Mesenchymal stem cell (in vitro differentiated cells and primary cell): ENCODE measurements around the gene IFNA1. TPM values are rescaled to one million over a fixed set of nuclear protein-coding genes. Genes with fewer than 3 reads are reported as not detected.
A peak's percentile ranks its signal among the peaks of the same experiment; 100 is the strongest.

ENCODE experiments used
- DNase-seq: peaks from one replicate; pipeline ENCODE4 v3.0.0-alpha.2; 2013
- H2AFZ ChIP-seq: one replicate; pipeline ENCODE4 v1.6.1; 2013; ENCODE audit warnings: low read depth, mild to moderate bottlenecking, control low read depth, inconsistent platforms, low read length, moderate library complexity
- H2AK5ac ChIP-seq: 2 replicates; pipeline ENCODE4 v1.6.1; 2013; ENCODE audit warnings: low read length, moderate library complexity, mild to moderate bottlenecking, inconsistent platforms; ENCODE audit not compliant: severe bottlenecking
- H2BK120ac ChIP-seq: one replicate; pipeline ENCODE4 v1.6.1; 2013; ENCODE audit warnings: low read depth, mild to moderate bottlenecking, inconsistent platforms, low read length, moderate library complexity
- H2BK12ac ChIP-seq, 2 experiments: one replicate each; pipeline ENCODE4 v1.6.1; 2013; ENCODE audit warnings: inconsistent platforms in 2 of 2, low read length in 2 of 2, mild to moderate bottlenecking in 2 of 2, moderate library complexity in 2 of 2, control low read depth in 1 of 2
- H2BK15ac ChIP-seq: one replicate; pipeline ENCODE4 v1.6.1; 2013; ENCODE audit warnings: mild to moderate bottlenecking, low read depth, inconsistent platforms; ENCODE audit not compliant: poor library complexity, severe bottlenecking
- H2BK5ac ChIP-seq: 2 replicates; pipeline ENCODE4 v1.6.1; 2013; ENCODE audit warnings: low read depth, mild to moderate bottlenecking, low read length, control low read depth, inconsistent platforms; ENCODE audit not compliant: poor library complexity, severe bottlenecking
- H3K14ac ChIP-seq, 2 experiments: one replicate each; pipeline ENCODE4 v1.6.1; 2013; ENCODE audit warnings: inconsistent platforms in 2 of 2, low read length in 2 of 2, control low read depth in 1 of 2, mild to moderate bottlenecking in 1 of 2, moderate library complexity in 1 of 2
- H3K18ac ChIP-seq, 2 experiments: one replicate each; pipeline ENCODE4 v1.6.1; 2013; ENCODE audit warnings: inconsistent platforms in 2 of 2, low read length in 2 of 2, control low read depth in 1 of 2, low read depth in 1 of 2, mild to moderate bottlenecking in 1 of 2
- H3K23ac ChIP-seq, 2 experiments: one replicate each; pipeline ENCODE4 v1.6.1; 2013; ENCODE audit warnings: inconsistent platforms in 2 of 2, low read length in 2 of 2, mild to moderate bottlenecking in 2 of 2, moderate library complexity in 2 of 2, control low read depth in 1 of 2
- H3K27ac ChIP-seq: 2 replicates; pipeline ENCODE4 v1.5.1; 2013; ENCODE audit warnings: mild to moderate bottlenecking, moderate library complexity, low read length, control low read depth, inconsistent platforms; ENCODE audit not compliant: poor library complexity, severe bottlenecking
- H3K27me3 ChIP-seq, 2 experiments: 2 replicates each; pipeline versions ENCODE4 v1.6.1 to v1.7.0; 2013; ENCODE audit warnings: low read length in 2 of 2, mild to moderate bottlenecking in 2 of 2, moderate library complexity in 2 of 2, control low read depth in 1 of 2, inconsistent platforms in 1 of 2; ENCODE audit not compliant: control insufficient read depth in 1 of 2, insufficient read depth in 1 of 2
- H3K36me3 ChIP-seq, 2 experiments: 2 replicates each; pipeline versions ENCODE4 v1.6.1 to v1.7.0; 2013; ENCODE audit warnings: low read length in 2 of 2, control low read depth in 1 of 2, inconsistent platforms in 1 of 2, low read depth in 1 of 2, mild to moderate bottlenecking in 1 of 2; ENCODE audit not compliant: insufficient read depth in 2 of 2, control insufficient read depth in 1 of 2
- H3K4ac ChIP-seq, 2 experiments: one replicate each; pipeline ENCODE4 v1.6.1; 2013; ENCODE audit warnings: inconsistent platforms in 2 of 2, low read length in 2 of 2, mild to moderate bottlenecking in 2 of 2, moderate library complexity in 2 of 2, control low read depth in 1 of 2, low read depth in 1 of 2
- H3K4me1 ChIP-seq: 2 replicates; pipeline ENCODE4 v1.6.1; 2013; ENCODE audit warnings: low read depth, low read length, control low read depth; ENCODE audit not compliant: control insufficient read depth, insufficient read depth
- H3K4me2 ChIP-seq: 2 replicates; pipeline ENCODE4 v1.6.1; 2013; ENCODE audit warnings: low read length, mild to moderate bottlenecking, inconsistent platforms; ENCODE audit not compliant: poor library complexity, severe bottlenecking
- H3K4me3 ChIP-seq, 2 experiments: 2 replicates each; pipeline versions ENCODE4 v1.5.1 to v1.7.0; 2013; ENCODE audit warnings: low read length in 2 of 2, mild to moderate bottlenecking in 2 of 2, control low read depth in 1 of 2, low read depth in 1 of 2; ENCODE audit not compliant: insufficient read depth in 1 of 2
- H3K79me1 ChIP-seq: replicated peaks from 2 replicates; pipeline ENCODE4 v1.6.1; 2013; ENCODE audit warnings: mild to moderate bottlenecking, control low read depth, low read length, inconsistent platforms; ENCODE audit not compliant: poor library complexity, severe bottlenecking
- H3K9ac ChIP-seq: 2 replicates; pipeline ENCODE4 v1.7.0; 2013; ENCODE audit warnings: mild to moderate bottlenecking, low read length, moderate library complexity
- H3K9me3 ChIP-seq: 2 replicates; pipeline ENCODE4 v1.7.0; 2013; ENCODE audit warnings: mild to moderate bottlenecking, low read length; ENCODE audit not compliant: control insufficient read depth
- H4K8ac ChIP-seq: one replicate; pipeline ENCODE4 v1.6.1; 2013; ENCODE audit warnings: inconsistent platforms, mild to moderate bottlenecking, low read length, moderate library complexity
- H4K91ac ChIP-seq: one replicate; pipeline ENCODE4 v1.6.1; 2013; ENCODE audit warnings: mild to moderate bottlenecking, low read length, inconsistent platforms
- WGBS: methylation state at CpG from one replicate; pipeline ENCODE4 v1.1.7; 2013; ENCODE audit warnings: mixed read lengths; 5-methylcytosine and 5-hydroxymethylcytosine counted together
- polyA plus RNA-seq, 2 experiments: library from polyadenylated mRNA; stranded (reverse); fragments of 200-250 nt; gene quantifications; one replicate each; pipeline ENCODE4 v1.2.3, GENCODE V29; 2013

The IFNA1 gene
- polyA plus RNA-seq (2013, experiment 1 of 2), result not detected
- not detected for polyA plus RNA-seq (2013, experiment 2 of 2)

DNA sequence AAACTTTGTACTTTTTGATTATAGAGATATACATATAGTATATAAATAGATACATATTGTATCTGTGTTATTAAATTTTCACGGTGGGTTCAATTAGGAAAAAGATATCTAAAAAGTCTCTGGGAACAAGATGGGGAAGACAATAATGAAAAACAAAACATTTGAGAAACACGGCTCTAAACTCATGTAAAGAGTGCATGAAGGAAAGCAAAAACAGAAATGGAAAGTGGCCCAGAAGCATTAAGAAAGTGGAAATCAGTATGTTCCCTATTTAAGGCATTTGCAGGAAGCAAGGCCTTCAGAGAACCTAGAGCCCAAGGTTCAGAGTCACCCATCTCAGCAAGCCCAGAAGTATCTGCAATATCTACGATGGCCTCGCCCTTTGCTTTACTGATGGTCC is at the start of gene IFNA1:
TSS of gene IFNA1 (plus strand) at position 301 of the 400 bp plus-strand sequence. CDS start at position 370, 69 bp downstream.
- DNase-seq, result no peak
- WGBS, result 97% methylated on average over 2 of the region's 4 CpGs
- H3K9ac ChIP-seq, result no peak within 1 kb of the TSS

DNA sequence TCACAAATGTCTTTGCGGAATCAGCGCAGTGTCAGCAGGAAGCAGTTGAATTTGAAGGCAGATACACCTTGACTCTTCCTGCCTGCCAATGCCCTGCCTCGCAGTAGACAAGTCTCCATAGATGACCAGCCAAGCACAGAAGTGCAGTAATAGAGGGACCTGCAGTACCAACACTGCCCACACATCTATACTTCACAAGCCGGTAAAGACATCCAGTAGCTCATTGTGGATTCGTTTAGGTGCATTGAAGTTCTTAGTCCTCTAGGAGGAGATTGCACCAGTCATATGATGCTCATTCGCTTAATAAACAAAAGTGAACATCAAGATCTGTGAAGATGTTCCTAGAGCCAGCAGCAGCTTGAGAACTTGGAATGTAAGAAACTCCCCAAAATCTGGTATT is 48.0 kb upstream of the IFNA1 start:
- Histone ChIP-seq H3K9ac (no peak overlapping the region), H3K4me3 (no peak overlapping the region), H2AFZ (no peak overlapping the region), H2BK15ac (peak overlapping the region; percentile 3), H3K4me2 (no peak overlapping the region), H3K36me3 (no peaks in the 10 kb centered on the region), H3K27me3 (peaks cover 4 to 20% of the 10 kb centered on the region in 2 experiments), H4K91ac (no peak overlapping the region), H2BK5ac (no peak overlapping the region), H3K9me3 (no peaks in the 10 kb centered on the region), H3K14ac (no peak overlapping the region), H2BK120ac (no peak overlapping the region), H3K79me1 (no peaks in the 10 kb centered on the region), H2BK12ac (no peak overlapping the region), H4K8ac (no peak overlapping the region), H3K23ac (no peak overlapping the region), H3K27ac (no peak overlapping the region), H3K4ac (no peak overlapping the region), H3K18ac (no peak overlapping the region), H3K4me1 (peaks cover 3% of the 10 kb centered on the region), H2AK5ac (no peak overlapping the region)
- WGBS, result 78% methylated on average over 6 of the region's 6 CpGs
- DNase-seq, result peak; percentile 33

More for the DNA sequence above, at the start of gene IFNA1:
- Histone ChIP-seq H3K79me1 (no peaks in the 10 kb centered on the region), H4K8ac (no peak within 1 kb of the TSS), H2BK5ac (no peak within 1 kb of the TSS), H3K36me3 (no peaks in the 10 kb centered on the region), H3K9me3 (no peaks in the 10 kb centered on the region), H3K27me3 (no peaks in the 10 kb centered on the region), H3K4me3 (no peak within 1 kb of the TSS), H2BK15ac (no peak within 1 kb of the TSS), H2BK120ac (no peak within 1 kb of the TSS), H3K4me2 (no peak within 1 kb of the TSS), H2AFZ (no peak within 1 kb of the TSS), H3K14ac (no peak within 1 kb of the TSS), H2BK12ac (no peak within 1 kb of the TSS), H3K4ac (no peak within 1 kb of the TSS), H2AK5ac (no peak within 1 kb of the TSS), H3K18ac (no peak within 1 kb of the TSS), H3K23ac (no peak within 1 kb of the TSS), H4K91ac (no peak within 1 kb of the TSS), H3K27ac (no peak within 1 kb of the TSS), H3K4me1 (no peaks in the 10 kb centered on the region)

DNA sequence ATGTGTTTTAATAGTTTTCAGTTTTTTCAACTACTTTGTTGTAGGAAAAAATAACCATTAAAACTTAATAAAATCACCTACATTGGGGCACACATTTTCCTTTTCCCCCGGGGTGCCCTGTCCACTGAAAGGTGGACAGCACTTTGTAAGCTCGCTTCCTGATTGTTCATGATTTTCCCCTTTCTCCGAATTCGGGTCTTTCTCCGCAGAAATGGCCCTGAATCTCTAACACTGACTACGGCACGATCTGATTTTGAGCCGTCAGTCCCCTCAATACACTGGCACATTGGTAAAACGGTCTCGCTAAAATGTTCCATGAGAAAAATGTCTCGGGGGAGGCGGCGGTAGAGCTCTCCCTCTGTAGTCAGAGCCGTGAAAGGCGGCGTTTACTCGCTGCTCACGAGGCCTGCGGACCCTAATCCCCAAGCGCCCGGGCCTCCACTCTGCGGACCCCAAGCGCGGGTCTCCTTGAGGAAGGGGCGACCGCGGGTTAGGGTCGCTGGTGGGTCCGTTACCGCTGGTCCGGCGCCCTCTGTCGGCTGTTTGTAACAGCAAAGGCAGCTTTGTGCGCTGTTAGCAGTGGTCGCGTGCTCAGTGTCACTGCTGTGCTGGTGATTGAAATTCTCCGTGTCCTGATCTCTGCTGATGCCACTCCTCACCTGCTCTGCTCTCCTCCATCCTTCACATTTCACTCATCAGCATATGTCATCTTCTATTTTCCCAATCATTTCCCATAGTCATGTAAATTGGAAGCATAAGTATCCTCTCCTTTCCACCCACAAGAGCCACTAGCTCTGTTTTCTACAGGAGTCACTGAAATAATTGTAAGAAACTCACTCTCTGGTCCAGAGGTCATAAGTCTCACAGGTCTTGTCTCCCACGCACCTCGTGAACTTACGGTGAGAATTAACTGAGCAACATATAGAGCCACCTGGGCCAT is 44.2 kb upstream of the IFNA1 start:
- Histone ChIP-seq H4K8ac (no peak overlapping the region), H3K9me3 (no peaks in the 10 kb centered on the region), H3K4me1 (peaks cover 3% of the 10 kb centered on the region), H3K23ac (no peak overlapping the region), H2BK15ac (no peak overlapping the region), H3K27me3 (peaks cover 4 to 21% of the 10 kb centered on the region in 2 experiments), H3K27ac (no peak overlapping the region), H3K4me3 (peak overlapping the region; percentile 65 to 81), H2AFZ (peak overlapping the region; percentile 88), H3K9ac (peak overlapping the region; percentile 84), H3K36me3 (no peaks in the 10 kb centered on the region), H2AK5ac (no peak overlapping the region), H3K4me2 (peak overlapping the region; percentile 99), H3K4ac (no peak overlapping the region), H2BK5ac (no peak overlapping the region), H4K91ac (no peak overlapping the region), H3K18ac (no peak overlapping the region), H3K79me1 (no peaks in the 10 kb centered on the region), H3K14ac (peak overlapping the region in 1 of 2 experiments; percentile 22), H2BK12ac (no peak overlapping the region), H2BK120ac (no peak overlapping the region)
- WGBS, result 10% methylated on average over 37 of the region's 40 CpGs
- DNase-seq, result peak; percentile 37

DNA sequence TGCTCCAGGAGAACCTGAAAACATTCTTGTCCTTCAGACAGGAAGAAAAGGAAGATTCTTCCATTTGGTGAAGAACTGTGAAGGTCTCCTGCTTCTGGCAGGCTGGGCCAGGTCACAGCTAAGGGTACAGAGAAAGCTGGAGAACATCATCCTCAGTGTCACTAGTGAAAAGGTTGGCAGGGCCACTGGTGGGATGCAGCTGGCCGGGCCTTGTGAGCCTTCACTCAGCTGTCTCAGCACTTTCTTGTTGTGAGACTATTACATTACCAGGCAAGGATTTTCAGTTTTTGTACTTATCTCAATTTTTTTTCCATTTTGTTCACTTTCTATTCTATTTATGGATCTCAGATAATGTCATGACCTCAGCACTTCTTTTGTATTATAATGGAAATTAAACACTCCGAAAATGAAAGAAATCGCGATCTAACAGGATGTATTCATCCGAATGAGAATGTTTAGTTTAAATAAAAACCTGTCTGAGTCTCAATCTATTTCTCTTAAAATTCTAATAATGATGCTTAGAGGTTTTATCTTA is 41.2 kb upstream of the IFNA1 start:
- Histone ChIP-seq H2BK12ac (no peak overlapping the region), H3K14ac (no peak overlapping the region), H3K27ac (no peak overlapping the region), H2BK15ac (no peak overlapping the region), H3K79me1 (no peaks in the 10 kb centered on the region), H4K91ac (no peak overlapping the region), H3K4me1 (peaks cover 8% of the 10 kb centered on the region), H3K18ac (no peak overlapping the region), H3K36me3 (no peaks in the 10 kb centered on the region), H2BK120ac (no peak overlapping the region), H3K4ac (no peak overlapping the region), H3K9me3 (no peaks in the 10 kb centered on the region), H3K4me3 (no peak overlapping the region), H3K4me2 (no peak overlapping the region), H2BK5ac (no peak overlapping the region), H3K27me3 (peaks cover 0 to 17% of the 10 kb centered on the region in 2 experiments), H3K23ac (no peak overlapping the region), H3K9ac (no peak overlapping the region), H4K8ac (no peak overlapping the region), H2AK5ac (no peak overlapping the region), H2AFZ (no peak overlapping the region)
- 100% methylated on average over 1 of the region's 5 CpGs for WGBS
- DNase-seq, result no peak
